ENCODE measurements around the gene TBK1. TPM values are rescaled to one million over a fixed set of nuclear protein-coding genes. Genes with fewer than 3 reads are reported as not detected.

TBK1 gene
- total RNA-seq, 4 donors from 2014 or later, result 15.3 to 27.5 (median 19.9) TPM

DNA sequence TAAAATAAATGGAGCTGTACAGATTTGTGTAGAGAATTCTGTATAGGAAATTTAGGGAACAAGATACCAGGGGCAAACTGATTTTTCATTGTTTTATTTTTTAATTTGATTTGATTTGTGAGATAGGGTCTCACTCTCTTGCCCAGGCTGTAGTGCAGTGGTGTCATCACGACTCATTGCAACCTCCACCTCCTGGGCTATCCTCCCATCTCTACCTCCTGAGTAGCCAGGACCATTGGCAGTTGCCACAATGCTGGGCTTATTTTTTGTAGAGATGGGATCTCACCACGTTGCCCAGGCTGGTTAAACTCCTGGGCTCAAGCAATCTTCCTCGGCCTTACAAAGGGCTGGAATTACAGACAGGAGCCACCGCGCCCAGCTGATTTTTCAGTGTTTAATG lies 18.0 kb upstream of the TBK1 start:
- H3K9me3 ChIP-seq, result no peaks in the 10 kb centered on the region
- TF ChIP-seq POLR2A (IDR thresholded peaks at IDR 0.05), result no peak
- TF ChIP-seq POLR2AphosphoS5 (IDR thresholded peaks at IDR 0.05), result no peak
- TF ChIP-seq EP300 (IDR thresholded peaks at IDR 0.05), result no peak
- TF ChIP-seq, protein P1, sequence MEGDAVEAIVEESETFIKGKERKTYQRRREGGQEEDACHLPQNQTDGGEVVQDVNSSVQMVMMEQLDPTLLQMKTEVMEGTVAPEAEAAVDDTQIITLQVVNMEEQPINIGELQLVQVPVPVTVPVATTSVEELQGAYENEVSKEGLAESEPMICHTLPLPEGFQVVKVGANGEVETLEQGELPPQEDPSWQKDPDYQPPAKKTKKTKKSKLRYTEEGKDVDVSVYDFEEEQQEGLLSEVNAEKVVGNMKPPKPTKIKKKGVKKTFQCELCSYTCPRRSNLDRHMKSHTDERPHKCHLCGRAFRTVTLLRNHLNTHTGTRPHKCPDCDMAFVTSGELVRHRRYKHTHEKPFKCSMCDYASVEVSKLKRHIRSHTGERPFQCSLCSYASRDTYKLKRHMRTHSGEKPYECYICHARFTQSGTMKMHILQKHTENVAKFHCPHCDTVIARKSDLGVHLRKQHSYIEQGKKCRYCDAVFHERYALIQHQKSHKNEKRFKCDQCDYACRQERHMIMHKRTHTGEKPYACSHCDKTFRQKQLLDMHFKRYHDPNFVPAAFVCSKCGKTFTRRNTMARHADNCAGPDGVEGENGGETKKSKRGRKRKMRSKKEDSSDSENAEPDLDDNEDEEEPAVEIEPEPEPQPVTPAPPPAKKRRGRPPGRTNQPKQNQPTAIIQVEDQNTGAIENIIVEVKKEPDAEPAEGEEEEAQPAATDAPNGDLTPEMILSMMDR (IDR thresholded peaks at IDR 0.05), result no peak
- no peaks in the 10 kb centered on the region for H3K27me3 ChIP-seq
- H3K36me3 ChIP-seq, result peaks cover 95% of the 10 kb centered on the region
- no peak overlapping the region for H3K4me3 ChIP-seq
- WGBS, result 95% methylated on average over 5 of the region's 5 CpGs
- no peak for DNase-seq (ENCODE audit: low spot score in 2 of 2)
- H3K27ac ChIP-seq, result no peak overlapping the region
- H3K4me1 ChIP-seq, result no peaks in the 10 kb centered on the region

DNA sequence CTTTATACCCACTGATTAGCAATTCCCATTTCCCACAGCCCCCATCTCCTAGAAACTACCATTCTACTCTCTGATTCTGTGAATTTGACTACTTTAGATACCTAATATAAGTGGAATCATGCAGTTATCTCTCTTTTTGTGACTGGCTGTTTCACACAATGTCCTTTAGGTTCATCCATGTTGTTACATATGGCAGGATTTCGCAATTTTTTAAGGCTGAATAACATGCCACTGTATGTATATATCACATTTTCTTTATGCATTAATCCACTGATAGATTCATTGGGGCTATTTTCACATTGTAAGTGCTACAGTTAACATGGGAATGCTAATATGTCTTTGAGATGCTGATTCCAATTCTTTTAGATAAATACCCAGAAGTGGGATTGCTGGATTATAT lies 11.8 kb upstream of the TBK1 start:
- H3K4me3 ChIP-seq, result no peak overlapping the region
- TF ChIP-seq EP300 (IDR thresholded peaks at IDR 0.05) (no peak), POLR2A (IDR thresholded peaks at IDR 0.05) (no peak), POLR2AphosphoS5 (IDR thresholded peaks at IDR 0.05) (no peak)
- TF ChIP-seq, protein P1 (IDR thresholded peaks at IDR 0.05), result no peak
- DNase-seq (ENCODE audit: low spot score in 2 of 2), result no peak
- H3K27ac ChIP-seq, result no peak overlapping the region
- peaks cover 81% of the 10 kb centered on the region for H3K36me3 ChIP-seq
- no peaks in the 10 kb centered on the region for H3K4me1 ChIP-seq
- H3K27me3 ChIP-seq, result no peaks in the 10 kb centered on the region
- H3K9me3 ChIP-seq, result no peaks in the 10 kb centered on the region
- WGBS, result 100% methylated on average over 1 of the region's 1 CpG

DNA sequence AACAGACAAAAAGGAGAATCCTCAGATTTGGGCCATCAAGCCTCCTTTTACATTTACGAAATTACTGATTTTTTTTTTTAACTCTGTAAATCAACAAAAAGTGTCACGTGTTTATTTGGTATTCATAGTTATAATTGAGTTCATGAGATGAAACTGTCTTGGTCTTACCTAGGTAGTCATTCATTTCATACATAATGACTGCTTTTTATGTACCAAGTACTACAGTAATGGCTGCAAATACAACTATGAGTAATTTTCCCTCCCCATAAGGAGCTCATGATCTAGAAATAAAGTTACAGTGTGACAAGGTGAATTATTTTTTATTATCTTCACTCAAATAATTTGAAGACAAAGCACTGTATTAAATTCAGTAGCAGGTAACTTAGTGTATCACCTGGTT lies 6.4 kb upstream of the TBK1 start:
- Histone ChIP-seq H3K9me3 (no peaks in the 10 kb centered on the region), H3K4me3 (no peak overlapping the region), H3K4me1 (no peaks in the 10 kb centered on the region), H3K27ac (no peak overlapping the region), H3K27me3 (no peaks in the 10 kb centered on the region), H3K36me3 (peaks cover 64% of the 10 kb centered on the region)
- no peak for DNase-seq (ENCODE audit: low spot score in 2 of 2)
- no peak for TF ChIP-seq POLR2A (IDR thresholded peaks at IDR 0.05)
- TF ChIP-seq POLR2AphosphoS5 (IDR thresholded peaks at IDR 0.05), result no peak
- no peak for TF ChIP-seq EP300 (IDR thresholded peaks at IDR 0.05)
- TF ChIP-seq, protein P1 (IDR thresholded peaks at IDR 0.05), result no peak
- 87% methylated on average over 2 of the region's 2 CpGs for WGBS

DNA sequence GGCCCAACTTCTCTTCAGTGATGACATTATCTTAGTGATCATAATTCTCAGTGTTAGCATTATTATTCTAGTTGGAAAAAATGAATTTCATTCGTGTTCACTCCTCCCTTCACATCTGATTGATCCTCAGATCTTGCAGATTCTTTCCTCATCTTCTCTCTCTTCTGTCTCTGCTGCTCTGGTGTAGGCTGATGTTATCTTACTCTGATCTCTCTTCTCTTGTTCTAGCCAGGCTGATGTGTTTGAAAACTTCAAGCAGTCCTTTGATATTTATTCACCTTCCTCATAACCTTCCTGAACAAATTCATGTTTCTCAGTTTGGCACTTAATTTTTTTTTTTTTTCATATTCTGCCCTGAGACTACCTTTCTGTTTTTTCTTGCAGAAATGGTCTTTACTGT lies 5.6 kb upstream of the TBK1 start:
- H3K27ac ChIP-seq, result no peak overlapping the region
- no peak for TF ChIP-seq EP300 (IDR thresholded peaks at IDR 0.05)
- TF ChIP-seq POLR2AphosphoS5 (IDR thresholded peaks at IDR 0.05), result no peak
- TF ChIP-seq, protein P1 (IDR thresholded peaks at IDR 0.05), result no peak
- no peak for TF ChIP-seq POLR2A (IDR thresholded peaks at IDR 0.05)
- WGBS, result 68% methylated on average over 1 of the region's 1 CpG

DNA sequence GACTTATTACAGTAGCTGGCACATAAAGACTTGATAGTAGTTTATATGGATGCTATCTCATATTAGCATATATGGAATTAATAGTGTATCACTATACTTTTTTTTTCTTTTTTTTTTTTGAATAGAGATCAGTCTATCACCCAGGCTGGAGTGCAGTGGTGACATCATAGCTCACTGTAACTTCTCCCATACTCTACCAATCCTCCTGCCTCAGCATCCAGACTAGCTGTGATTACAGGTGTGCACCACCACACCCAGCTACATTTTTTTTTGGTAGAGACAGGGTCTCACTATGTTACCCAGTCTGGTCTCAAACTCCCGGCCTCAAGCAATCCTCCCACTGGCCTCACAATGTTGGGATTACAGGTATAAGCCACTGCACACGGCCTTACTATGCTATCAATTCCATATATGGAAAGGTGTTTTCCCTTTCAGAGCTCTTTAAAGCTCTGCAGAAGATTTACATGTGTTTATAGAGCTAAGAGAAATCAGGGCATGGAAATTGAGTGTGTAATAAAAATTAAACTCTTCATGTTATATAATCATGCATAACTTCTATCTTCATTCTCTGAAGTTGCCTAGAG lies 1.8 kb upstream of the TBK1 start:
- DNase-seq (ENCODE audit: low spot score in 2 of 2), result no peak

More for the DNA sequence above, 5.6 kb upstream of the TBK1 start:
- no peak overlapping the region for H3K4me3 ChIP-seq
- H3K36me3 ChIP-seq, result peaks cover 58% of the 10 kb centered on the region
- peaks cover 6% of the 10 kb centered on the region for H3K4me1 ChIP-seq
- DNase-seq (ENCODE audit: low spot score in 2 of 2), result no peak
- H3K9me3 ChIP-seq, result no peaks in the 10 kb centered on the region
- no peaks in the 10 kb centered on the region for H3K27me3 ChIP-seq

More for the DNA sequence above, 1.8 kb upstream of the TBK1 start:
- no peaks in the 10 kb centered on the region for H3K27me3 ChIP-seq
- H3K9me3 ChIP-seq, result no peaks in the 10 kb centered on the region
- H3K27ac ChIP-seq, result no peak overlapping the region
- 88% methylated on average over 2 of the region's 2 CpGs for WGBS
- TF ChIP-seq POLR2A (IDR thresholded peaks at IDR 0.05), result no peak
- no peak for TF ChIP-seq EP300 (IDR thresholded peaks at IDR 0.05)
- TF ChIP-seq, protein P1 (IDR thresholded peaks at IDR 0.05), result no peak
- no peak for TF ChIP-seq POLR2AphosphoS5 (IDR thresholded peaks at IDR 0.05)
- H3K4me1 ChIP-seq, result peaks cover 19% of the 10 kb centered on the region
- no peak overlapping the region for H3K4me3 ChIP-seq
- H3K36me3 ChIP-seq, result peaks cover 34% of the 10 kb centered on the region
